HG03025 (cell line): ENCODE results near the gene ZXDB.
A peak's percentile ranks its signal among the peaks of the same experiment; 100 is the strongest.
"Not testable (repeated sequence)": the region's sequence is repeated elsewhere in the genome, so short reads cannot be mapped to it uniquely, and the experiment has no call there.

Source experiments
- ATAC-seq: cut with Tn5 transposase; IDR thresholded peaks from one replicate; pipeline ENCODE4 v1.9.1; 2021; ENCODE audit warnings: mild to moderate bottlenecking, moderate library complexity; ENCODE audit not compliant: unreplicated experiment, low FRiP score

ZXDB gene

DNA sequence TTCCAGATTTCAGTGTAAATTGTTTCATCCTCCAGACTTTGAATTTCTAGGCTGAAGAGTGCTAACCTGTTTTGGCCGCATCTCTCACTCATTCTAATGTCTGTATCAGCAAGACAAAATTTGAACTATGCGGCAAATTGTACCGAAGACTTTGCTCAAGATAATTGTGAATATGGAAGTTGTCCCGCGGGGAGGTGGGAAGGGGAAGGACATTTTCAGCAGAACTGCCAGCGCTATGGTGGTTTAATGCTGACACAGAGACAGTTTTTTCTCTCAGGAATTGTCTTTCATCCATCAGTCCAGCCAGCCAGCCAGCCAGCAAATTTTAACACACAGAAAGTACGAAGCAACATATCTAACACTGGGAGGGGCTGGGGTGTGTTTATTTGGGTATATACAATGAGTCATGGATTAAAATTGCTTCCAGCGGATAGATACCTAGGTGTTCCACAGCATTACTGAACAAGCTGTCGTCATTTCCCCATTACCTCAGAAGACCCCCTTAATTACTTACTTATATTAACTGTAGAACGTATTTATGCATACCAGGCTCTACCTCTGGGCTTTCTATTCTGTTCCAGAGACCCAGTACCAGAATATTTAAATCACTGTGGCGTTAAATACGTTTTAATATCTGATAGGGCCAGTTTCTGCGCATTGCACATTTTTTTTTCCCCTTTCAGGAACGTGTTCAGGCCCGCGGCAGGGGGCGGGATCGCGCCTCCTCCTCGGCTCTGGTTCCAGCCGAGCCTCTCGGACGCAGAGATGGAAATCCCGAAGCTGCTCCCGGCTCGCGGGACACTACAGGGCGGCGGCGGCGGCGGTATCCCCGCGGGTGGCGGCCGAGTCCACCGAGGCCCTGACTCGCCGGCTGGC, at the start of gene ZXDB:
TSS of gene ZXDB (plus strand) at position 728 of the 876 bp plus-strand sequence. CDS start at position 766, 38 bp downstream.
- peak; percentile 46 for ATAC-seq

DNA sequence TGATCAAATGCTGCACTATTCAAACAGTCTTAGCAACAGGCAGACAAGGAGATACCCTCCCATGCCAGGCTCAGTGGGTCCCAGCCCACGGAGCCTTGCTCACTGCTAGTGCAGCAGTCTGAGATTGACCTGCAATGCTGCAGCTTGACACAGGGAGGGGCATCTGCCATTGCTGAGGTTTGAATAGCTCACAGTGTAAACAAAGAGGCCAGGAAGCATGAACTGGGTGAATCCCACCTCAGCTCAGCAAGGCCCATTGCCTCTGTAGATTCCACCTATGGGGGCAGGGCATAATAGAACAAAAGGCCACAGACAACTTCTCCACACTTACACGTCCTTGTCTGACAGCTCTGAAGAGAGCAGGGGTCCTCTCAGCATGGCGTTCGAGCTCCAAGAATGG, 26.6 kb upstream of the ZXDB start:
- ATAC-seq: no peak

DNA sequence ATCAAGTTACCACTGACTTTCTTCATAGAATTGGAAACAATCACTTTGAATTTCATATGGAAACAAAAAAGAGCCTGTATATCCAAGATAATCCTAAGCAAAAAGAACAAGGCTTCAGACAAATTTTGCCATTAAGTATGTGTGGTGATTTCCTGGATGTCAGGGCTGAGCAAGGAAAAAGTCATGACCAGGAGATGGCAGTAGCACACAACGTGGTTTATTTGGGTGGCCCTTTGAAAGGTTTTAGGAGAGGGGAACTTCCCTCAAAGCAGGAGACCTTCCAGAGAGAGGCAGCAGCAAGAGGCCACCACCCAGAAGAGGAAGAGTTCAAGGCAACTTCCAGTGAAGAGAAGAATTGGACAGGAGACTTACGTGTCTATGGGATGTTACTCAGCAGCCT, 18.1 kb upstream of the ZXDB start:
- no peak for ATAC-seq

- not testable (repeated sequence) for ATAC-seq
Observed at GRCh38 chrX:57582948-57583347, 8.9 kb upstream of the ZXDB start.

DNA sequence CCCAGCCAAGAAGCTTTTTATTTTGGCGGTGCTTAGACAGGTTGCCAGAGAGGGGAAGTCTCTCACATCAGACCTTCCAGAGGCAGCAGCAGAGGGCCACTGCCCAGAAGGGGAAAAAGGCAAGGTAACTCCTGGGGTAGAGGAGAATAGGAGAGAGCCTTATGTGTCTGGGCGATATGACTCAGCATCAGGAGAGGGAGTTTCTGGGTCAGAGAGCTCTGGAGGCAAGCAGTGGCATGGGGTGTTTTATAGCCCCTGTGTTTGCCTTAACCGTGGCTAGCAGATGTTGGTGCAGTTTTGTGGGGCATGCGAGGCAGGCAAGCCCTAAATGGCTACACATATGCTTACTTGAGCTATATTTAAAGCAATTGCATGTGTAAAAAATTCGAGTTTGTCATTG, 8.3 kb upstream of the ZXDB start:
- no peak for ATAC-seq

DNA sequence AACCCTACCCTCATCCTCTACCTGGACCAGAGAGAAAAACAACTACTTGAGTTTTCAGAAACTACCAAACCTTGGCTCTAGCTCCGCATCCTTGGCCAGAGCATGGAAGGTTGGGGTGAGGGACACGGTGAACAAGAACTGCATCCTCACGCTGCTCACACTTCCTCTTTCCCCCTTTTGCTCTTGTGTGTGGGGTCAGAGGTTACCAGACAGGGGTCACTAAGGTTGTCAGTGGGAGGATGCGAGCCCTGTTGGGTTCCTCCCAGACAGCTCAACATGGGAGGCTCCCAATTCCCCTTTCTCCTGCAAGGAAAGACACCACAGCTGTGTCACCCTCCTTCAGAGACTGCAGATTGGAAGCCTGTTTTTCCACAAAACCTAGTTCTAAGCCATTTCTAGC, 5.5 kb upstream of the ZXDB start:
- no peak for ATAC-seq

DNA sequence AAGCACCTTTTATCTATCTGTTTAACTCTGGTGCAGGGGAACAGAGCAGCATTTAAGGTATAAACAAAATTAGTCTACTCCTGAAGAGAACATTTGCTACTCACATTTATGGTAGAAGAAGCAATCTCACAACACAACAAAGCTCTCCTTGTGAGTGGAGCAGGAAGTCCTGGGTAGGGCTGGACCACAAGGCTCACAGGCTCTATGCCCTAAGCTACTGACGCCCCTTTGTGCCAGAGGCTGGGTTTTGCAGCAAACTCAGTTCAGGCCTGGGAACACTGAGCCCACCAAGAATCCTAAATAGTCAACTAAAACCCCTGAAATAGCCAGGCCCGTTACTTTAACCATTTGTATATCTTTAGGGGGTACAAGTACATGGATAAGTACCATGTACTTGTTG, 4.7 kb upstream of the ZXDB start:
- ATAC-seq: no peak

DNA sequence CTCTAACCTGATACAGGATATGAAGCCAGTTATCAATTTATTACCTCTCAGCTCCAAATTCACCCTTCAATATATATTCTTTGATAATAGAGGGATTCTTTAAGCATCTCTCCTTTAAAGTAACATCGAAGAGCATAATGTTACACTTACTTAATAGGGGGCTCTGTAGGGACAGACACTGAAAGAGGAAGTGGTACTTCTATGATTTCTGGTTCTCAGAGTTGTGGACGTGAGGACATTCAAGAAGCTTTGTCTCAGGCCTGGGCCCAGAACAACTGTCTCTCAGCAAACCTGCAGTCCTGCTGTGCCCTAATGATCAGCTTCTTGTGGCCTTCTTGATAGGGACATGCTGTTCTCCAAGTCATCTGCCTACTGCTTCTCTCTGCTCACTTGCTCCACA, 4.2 kb upstream of the ZXDB start:
- ATAC-seq: no peak

- ATAC-seq: peak; percentile 70
Observed at GRCh38 chrX:57592160-57592893, 516 bp downstream of the ZXDB start.

- ATAC-seq: peak; percentile 51
Observed at GRCh38 chrX:57592894-57593215, 1.0 kb downstream of the ZXDB start.

GRCh38 chrX:57595381-57595811, 3.6 kb downstream of the ZXDB start:
- no peak for ATAC-seq

- ATAC-seq: no peak
Observed at GRCh38 chrX:57596109-57596508, 4.3 kb downstream of the ZXDB start.

- ATAC-seq: no peak
Observed at GRCh38 chrX:57596516-57596915, 4.7 kb downstream of the ZXDB start.

- ATAC-seq: no peak
Observed at GRCh38 chrX:57607295-57608187, 15.7 kb downstream of the ZXDB start.

- ATAC-seq: not testable (repeated sequence)
Observed at GRCh38 chrX:57613351-57613750, 21.5 kb downstream of the ZXDB start.

DNA sequence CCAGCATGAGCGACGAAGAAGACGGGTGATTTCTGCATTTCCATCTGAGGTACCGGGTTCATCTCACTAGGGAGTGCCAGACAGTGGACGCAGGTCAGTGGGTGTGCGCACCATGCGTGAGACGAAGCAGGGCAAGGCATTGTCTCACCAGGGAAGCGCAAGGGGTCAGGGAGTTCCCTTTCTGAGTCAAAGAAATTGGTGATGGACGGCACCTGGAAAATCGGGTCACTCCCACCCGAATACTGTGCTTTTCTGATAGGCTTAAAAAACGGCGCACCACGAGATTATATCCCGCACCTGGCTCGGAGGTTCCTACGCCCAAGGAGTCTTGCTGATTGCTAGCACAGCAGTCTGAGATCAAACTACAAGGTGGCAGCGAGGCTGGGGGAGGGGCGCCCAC, 37.6 kb downstream of the ZXDB start:
- ATAC-seq: not testable (repeated sequence)

- no peak for ATAC-seq
Observed at GRCh38 chrX:57640674-57641016, 48.8 kb downstream of the ZXDB start.

GRCh38 chrX:57641338-57641737, 49.5 kb downstream of the ZXDB start:
- ATAC-seq: no peak

- ATAC-seq: no peak
Observed at GRCh38 chrX:57643698-57644097, 51.9 kb downstream of the ZXDB start.

- ATAC-seq: no peak
Observed at GRCh38 chrX:57647020-57647419, 55.2 kb downstream of the ZXDB start.
